Spinal cord (tissue), 10 donors: ENCODE measurements around the gene ATAD3A. TPM values are rescaled to one million over a fixed set of nuclear protein-coding genes. Genes with fewer than 3 reads are reported as not detected.

ENCODE experiments used
- DNase-seq, 6 donors: peaks; one replicate each; pipeline versions ENCODE4 v3.0.0 to v3.0.0-alpha.2; 2013 to 2015; ENCODE audit warnings: low spot score in 6 of 6, low read depth in 4 of 6
- H3K27ac ChIP-seq: one replicate; pipeline ENCODE4 v1.5.1; 2013; ENCODE audit warnings: low read depth, low read length, control low read depth
- H3K27me3 ChIP-seq: one replicate; pipeline ENCODE4 v1.6.1; 2013; ENCODE audit warnings: low read length; ENCODE audit not compliant: control insufficient read depth, insufficient read depth
- H3K36me3 ChIP-seq: one replicate; pipeline ENCODE4 v1.6.1; 2013; ENCODE audit warnings: low read length; ENCODE audit not compliant: control insufficient read depth, insufficient read depth
- H3K4me1 ChIP-seq: one replicate; pipeline ENCODE4 v1.6.1; 2013; ENCODE audit warnings: low read length; ENCODE audit not compliant: control insufficient read depth, insufficient read depth
- H3K4me3 ChIP-seq: one replicate; pipeline ENCODE4 v1.5.1; 2013; ENCODE audit warnings: low read depth, low read length, control low read depth
- H3K9me3 ChIP-seq: one replicate; pipeline ENCODE4 v1.6.1; 2013; ENCODE audit warnings: low read length; ENCODE audit not compliant: control insufficient read depth, insufficient read depth
- WGBS: methylation state at CpG from one replicate; pipeline ENCODE4 v1.1.5; 2013; ENCODE audit warnings: missing lambda C conversion rate; ENCODE audit not compliant: insufficient coverage; 5-methylcytosine and 5-hydroxymethylcytosine counted together
- polyA plus RNA-seq, 2 donors: library from polyadenylated mRNA; unstranded; fragments of 120-200 nt; gene quantifications; one replicate each; pipeline ENCODE4 v1.2.1, GENCODE V29; 2013; ENCODE audit not compliant: insufficient read length in 2 of 2
- total RNA-seq, 2 donors: library from RNA; depleted of rRNA in 1 of 2; stranded (reverse); fragments of 120-200 nt in 1 of 2; fragments of >200 nt in 1 of 2; gene quantifications; one replicate each; pipeline versions ENCODE4 v1.2.3 to v1.2.4, GENCODE V29; 2013 to 2014
- donor health status: healthy.

ATAD3A gene
- total and polyA plus RNA-seq, 4 donors: 9.0 to 45.7 (median 27.5) TPM

DNA sequence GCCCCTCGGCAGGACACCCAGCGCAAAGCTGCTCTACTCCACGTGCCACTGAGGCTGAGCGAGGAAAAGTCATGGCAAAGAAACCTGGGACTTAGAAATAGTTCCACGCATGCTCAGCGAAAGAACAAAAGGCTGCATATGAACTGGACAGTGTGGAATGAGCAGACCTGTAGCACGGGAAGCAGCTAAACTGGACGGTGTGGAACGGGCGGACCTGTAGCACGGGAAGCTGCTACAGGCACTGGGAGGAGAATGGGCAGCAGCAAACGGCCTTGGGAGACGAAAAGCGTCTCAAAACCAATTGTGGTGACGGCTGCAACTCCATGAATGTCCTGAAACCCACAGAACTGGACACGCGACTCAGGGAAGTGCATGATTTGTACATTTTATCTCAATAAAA, 47.1 kb downstream of the ATAD3A start:
- H3K27ac ChIP-seq: no peak overlapping the region
- H3K27me3 ChIP-seq: no peaks in the 10 kb centered on the region
- H3K36me3 ChIP-seq: peaks cover 76% of the 10 kb centered on the region
- H3K4me3 ChIP-seq: no peak overlapping the region
- H3K9me3 ChIP-seq: no peaks in the 10 kb centered on the region
- DNase-seq: no peak
- 92% methylated on average over 15 of the region's 17 CpGs for WGBS
- H3K4me1 ChIP-seq: peaks cover 8% of the 10 kb centered on the region

DNA sequence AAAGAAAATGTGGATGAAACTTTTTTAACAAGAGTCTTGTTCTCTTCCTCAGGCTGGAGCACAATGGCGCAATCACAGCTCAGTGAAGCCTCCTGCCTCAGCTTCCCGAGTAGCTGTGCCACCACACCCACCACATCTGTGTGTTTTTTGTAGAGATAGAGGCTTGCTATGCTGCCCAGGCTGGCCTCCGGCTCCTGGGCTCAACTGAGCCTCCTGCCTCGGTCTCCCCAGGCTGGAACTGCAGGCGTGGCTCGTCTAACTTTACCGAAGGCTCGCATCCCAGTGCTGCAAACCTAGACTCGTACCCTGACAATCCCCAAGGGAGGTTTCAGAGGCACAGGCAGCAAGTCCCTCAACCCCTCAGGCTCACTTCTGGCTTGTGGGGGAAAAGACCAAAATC, 48.2 kb downstream of the ATAD3A start:
- H3K27ac ChIP-seq: no peak overlapping the region
- H3K27me3 ChIP-seq: no peaks in the 10 kb centered on the region
- no peak overlapping the region for H3K4me3 ChIP-seq
- peaks cover 2% of the 10 kb centered on the region for H3K4me1 ChIP-seq
- no peaks in the 10 kb centered on the region for H3K9me3 ChIP-seq
- no peak for DNase-seq
- H3K36me3 ChIP-seq: peaks cover 76% of the 10 kb centered on the region
- 95% methylated on average over 7 of the region's 9 CpGs for WGBS

DNA sequence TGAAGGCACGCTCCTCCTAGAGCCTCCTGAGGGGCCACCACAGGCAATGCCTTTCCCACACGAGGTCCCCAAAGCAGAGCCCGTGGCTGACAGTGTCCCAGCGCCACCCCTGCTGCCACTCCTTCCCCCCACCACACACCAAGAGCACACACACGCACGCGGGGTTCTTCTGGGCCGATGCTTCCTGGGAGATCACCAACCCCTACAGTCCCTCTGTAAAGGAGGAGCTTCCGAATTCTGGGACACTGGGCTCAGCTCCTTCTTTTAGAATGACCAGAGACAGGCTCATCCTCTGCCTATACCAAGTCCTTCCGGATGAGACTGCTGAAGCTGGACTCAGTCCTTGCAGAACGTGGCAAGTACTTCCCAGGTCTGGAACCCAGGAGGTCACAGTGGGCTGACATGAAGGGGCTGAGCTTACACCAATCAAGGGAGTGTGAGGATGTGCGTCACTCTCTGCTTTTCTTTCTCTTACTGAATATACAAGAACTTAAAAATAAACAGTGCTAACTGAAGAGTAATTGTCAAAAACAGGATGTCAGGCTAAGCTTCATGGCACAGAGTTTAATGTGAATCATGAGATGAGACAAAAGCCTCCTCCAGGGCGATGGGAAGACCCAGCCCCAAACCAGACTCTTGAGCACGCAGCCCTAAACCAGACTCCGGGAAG, 50.0 kb downstream of the ATAD3A start:
- DNase-seq: no peak
- H3K27ac ChIP-seq: no peak overlapping the region
- H3K27me3 ChIP-seq: no peaks in the 10 kb centered on the region
- H3K4me3 ChIP-seq: no peak overlapping the region
- H3K4me1 ChIP-seq: peaks cover 2% of the 10 kb centered on the region
- H3K9me3 ChIP-seq: no peaks in the 10 kb centered on the region
- WGBS: 86% methylated on average over 12 of the region's 15 CpGs
- H3K36me3 ChIP-seq: peaks cover 76% of the 10 kb centered on the region

DNA sequence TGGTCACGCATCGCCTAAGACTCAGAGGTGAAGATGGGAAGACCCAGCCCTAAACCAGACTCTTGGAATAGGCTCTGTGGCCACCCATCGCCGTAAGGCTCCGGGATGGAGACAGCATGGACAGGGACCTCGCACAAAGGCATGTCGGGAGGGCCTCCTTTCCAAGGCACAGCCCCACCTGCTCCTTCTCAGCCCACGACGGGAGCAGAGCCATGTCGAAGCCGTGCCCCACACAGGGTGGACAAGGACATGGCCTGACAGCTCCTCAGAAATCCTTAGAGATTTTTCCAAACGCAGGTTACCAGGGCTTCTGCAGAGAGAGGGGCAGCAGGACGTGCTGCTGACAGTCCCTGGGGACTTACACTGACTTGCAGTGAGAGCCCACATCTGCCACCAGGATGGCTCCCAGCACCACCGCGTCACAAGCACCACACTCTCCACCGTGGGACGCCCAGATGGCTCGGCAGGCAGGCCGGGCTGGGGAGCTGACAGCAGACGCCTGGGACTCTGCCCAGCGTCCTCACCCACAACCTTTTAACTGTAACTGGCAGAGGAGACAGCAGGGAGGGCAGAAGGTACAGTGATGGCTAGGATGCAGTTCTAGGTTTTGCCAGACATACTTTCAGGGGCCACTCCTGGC, 50.7 kb downstream of the ATAD3A start:
- Histone ChIP-seq H3K36me3 (peaks cover 76% of the 10 kb centered on the region), H3K27ac (no peak overlapping the region)
- WGBS: 85% methylated on average over 21 of the region's 21 CpGs

DNA sequence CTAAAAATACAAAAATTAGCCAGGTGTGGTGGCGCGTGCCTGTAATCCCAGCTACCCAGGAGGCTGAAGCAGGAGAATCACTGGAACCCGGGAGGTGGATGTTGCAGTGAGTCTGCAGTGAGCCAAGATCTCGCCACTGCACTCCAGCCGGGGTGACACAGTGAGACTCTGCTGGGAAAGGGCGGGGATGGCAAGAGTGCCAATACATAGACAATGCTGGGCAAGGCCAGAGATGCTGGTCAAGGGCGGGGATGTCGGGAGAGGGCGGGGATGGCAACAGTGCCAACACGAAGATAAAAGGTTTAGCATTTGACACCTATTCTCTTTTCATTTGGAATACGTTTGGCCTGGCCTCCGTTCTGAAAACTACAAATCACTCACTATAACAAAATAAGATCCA, 51.7 kb downstream of the ATAD3A start:
- 95% methylated on average over 12 of the region's 12 CpGs for WGBS
- Histone ChIP-seq H3K4me1 (peaks cover 17% of the 10 kb centered on the region), H3K36me3 (peaks cover 71% of the 10 kb centered on the region), H3K9me3 (no peaks in the 10 kb centered on the region), H3K4me3 (no peak overlapping the region), H3K27me3 (no peaks in the 10 kb centered on the region), H3K27ac (no peak overlapping the region)
- no peak for DNase-seq

More for the DNA sequence above, 50.7 kb downstream of the ATAD3A start:
- H3K27me3 ChIP-seq: no peaks in the 10 kb centered on the region
- no peak for DNase-seq
- no peak overlapping the region for H3K4me3 ChIP-seq
- peaks cover 7% of the 10 kb centered on the region for H3K4me1 ChIP-seq
- no peaks in the 10 kb centered on the region for H3K9me3 ChIP-seq

- H3K4me3 ChIP-seq: no peak overlapping the region
- WGBS: 83% methylated on average over 19 of the region's 19 CpGs
- no peaks in the 10 kb centered on the region for H3K27me3 ChIP-seq
- no peak overlapping the region for H3K27ac ChIP-seq
- H3K9me3 ChIP-seq: no peaks in the 10 kb centered on the region
- DNase-seq: no peak
- H3K4me1 ChIP-seq: peaks cover 17% of the 10 kb centered on the region
- H3K36me3 ChIP-seq: peaks cover 67% of the 10 kb centered on the region
These were observed 52.3 kb downstream of the ATAD3A start for GRCh38 chr1:1564268-1564667.

DNA sequence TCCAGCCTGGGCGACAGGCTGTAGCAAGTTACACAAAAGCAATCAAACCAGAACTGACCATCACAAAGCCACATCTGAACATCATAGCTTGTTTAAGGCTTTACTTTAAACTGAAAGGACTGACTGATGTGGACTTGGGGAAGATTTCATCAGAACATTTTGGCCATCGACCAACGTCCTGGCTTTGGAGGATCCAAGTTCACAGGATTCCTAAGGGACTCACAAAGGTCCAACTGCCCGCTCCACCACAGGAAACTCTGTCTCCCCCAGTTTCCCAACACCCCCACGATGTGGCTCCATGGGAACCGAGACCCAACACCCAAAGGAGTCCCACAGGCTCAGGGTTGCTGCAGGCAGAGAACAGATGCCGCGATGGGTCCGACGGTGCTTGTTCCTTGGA, 53.4 kb downstream of the ATAD3A start:
- H3K36me3 ChIP-seq: peaks cover 67% of the 10 kb centered on the region

GRCh38 chr1:1567152-1567875, 55.4 kb downstream of the ATAD3A start:
- H3K4me1 ChIP-seq: peaks cover 20% of the 10 kb centered on the region
- H3K27ac ChIP-seq: no peak overlapping the region
- H3K27me3 ChIP-seq: no peaks in the 10 kb centered on the region
- no peak overlapping the region for H3K4me3 ChIP-seq
- H3K9me3 ChIP-seq: no peaks in the 10 kb centered on the region
- 79% methylated on average over 19 of the region's 31 CpGs for WGBS
- DNase-seq: no peak
- H3K36me3 ChIP-seq: peaks cover 60% of the 10 kb centered on the region

More for the DNA sequence above, 53.4 kb downstream of the ATAD3A start:
- no peak for DNase-seq
- Histone ChIP-seq H3K4me1 (peaks cover 20% of the 10 kb centered on the region), H3K27me3 (no peaks in the 10 kb centered on the region), H3K9me3 (no peaks in the 10 kb centered on the region), H3K27ac (no peak overlapping the region), H3K4me3 (no peak overlapping the region)
- 100% methylated on average over 9 of the region's 10 CpGs for WGBS

DNA sequence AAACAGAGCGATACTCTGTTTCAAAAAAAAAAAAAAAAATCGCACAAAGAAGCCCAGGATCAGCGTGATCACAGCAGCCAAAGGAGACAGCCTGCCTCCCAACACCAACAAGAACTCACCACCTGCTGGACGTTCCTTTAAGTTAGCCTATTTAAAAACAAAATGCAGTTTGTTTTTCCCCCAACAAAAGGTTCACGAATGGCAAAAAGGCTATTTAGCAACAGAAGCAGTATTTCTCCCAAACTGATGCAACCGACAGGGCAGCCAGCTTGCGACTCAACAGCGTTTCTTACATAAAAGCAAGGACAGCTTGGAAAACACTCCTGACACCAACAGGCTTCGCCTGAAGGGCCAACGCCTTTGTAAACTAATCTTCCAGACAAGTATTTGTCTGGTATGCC, 55.9 kb downstream of the ATAD3A start:
- H3K9me3 ChIP-seq: no peaks in the 10 kb centered on the region

More for the DNA sequence above, 55.9 kb downstream of the ATAD3A start:
- DNase-seq: peak in 2 of 6 donors; percentile 32 to 55
- Histone ChIP-seq H3K27ac (peak overlapping the region; percentile 52), H3K36me3 (peaks cover 59% of the 10 kb centered on the region), H3K4me3 (no peak overlapping the region), H3K27me3 (no peaks in the 10 kb centered on the region), H3K4me1 (peaks cover 25% of the 10 kb centered on the region)
- 25% methylated on average over 8 of the region's 10 CpGs for WGBS
